ENCODE data around the gene P2RX7. TPM values are rescaled to one million over a fixed set of nuclear protein-coding genes. Genes with fewer than 3 reads are reported as not detected.
"Not testable (repeated sequence)": the region's sequence is repeated elsewhere in the genome, so short reads cannot be mapped to it uniquely, and the experiment has no call there.

P2RX7 gene
- total and polyA plus RNA-seq, 9 of the 15 experiments (the other 6 are each of a cell fraction or from before 2014, with no cell fraction given): 0.04 to 0.65 (median 0.30) TPM

- 33% methylated on average over 19 of the region's 19 CpGs for WGBS (ENCODE audit: insufficient coverage, low coverage, missing lambda C conversion rate)
- peak; percentile 96 for ATAC-seq
- not testable (repeated sequence) for H3K79me2 ChIP-seq (ENCODE audit: control insufficient read depth, insufficient read depth, low read length); H3K9me1 ChIP-seq (ENCODE audit: control insufficient read depth, insufficient read depth, low read length); H3K9ac ChIP-seq (ENCODE audit: insufficient read depth in 1 of 2, low read depth in 2 of 2, low read length in 2 of 2); H3K4me3 ChIP-seq; H3K4me2 ChIP-seq (ENCODE audit: insufficient read depth, low read length); BruUV-seq (replicated peaks); H3K27me3 ChIP-seq (ENCODE audit: control insufficient read depth in 2 of 2, insufficient read depth in 2 of 2, low read length in 2 of 2); H3K36me3 ChIP-seq (ENCODE audit: control insufficient read depth, insufficient read depth, low read length); H4K20me1 ChIP-seq (replicated peaks; ENCODE audit: control insufficient read depth, insufficient read depth, low read length); H2AFZ ChIP-seq (ENCODE audit: low read depth, low read length); H3K27ac ChIP-seq (ENCODE audit: extremely low read depth, low read depth, low read length); H3K9me3 ChIP-seq (replicated peaks; ENCODE audit: control insufficient read depth, insufficient read depth, low read depth, low read length); TF ChIP-seq ATF3 (CRISPR knock-in tag; conservative IDR thresholded peaks at IDR 0.05)
- in situ Hi-C loops (cut with MboI): loop anchor here (5.0 kb wide), 1 partner anchor 168 kb away; no protein-coding TSS in a partner anchor
- intact Hi-C loops (cut with micrococcal nuclease): loop anchor here (1.0 kb wide), 1 partner anchor 170 kb away; no protein-coding TSS in a partner anchor
- DNase-seq (ENCODE audit: extremely low read depth in 1 of 4, low spot score in 3 of 4): peak; percentile 83 to 86 (median 84)
- ChIA-PET POLR2A (interaction anchor here (0.5 to 1.5 kb wide), 3 partner anchors 9 to 36 kb away, joined by 3 to 5 read pairs (median 4); no protein-coding TSS in a partner anchor), CTCF (ENCODE audit: low intra/inter-chr PET ratio) (interaction anchor here (0.7 to 2.5 kb wide), 3 partner anchors 134 to 225 kb away, joined by 3 to 19 read pairs (median 6); no protein-coding TSS in a partner anchor)
- peak; percentile 91 for FAIRE-seq
- H3K4me1 ChIP-seq (replicated peaks in 1 of 2; ENCODE audit: control insufficient read depth in 2 of 2, insufficient read depth in 2 of 2, low read length in 2 of 2): peaks cover 0 to 12% of the 10 kb centered on the region in 2 experiments; a peak in 2 of 5 replicates
- TF ChIP-seq CTCF (IDR thresholded peaks at IDR 0.05 in 2 of 3, conservative IDR thresholded peaks at IDR 0.05 in 1 of 3; ENCODE audit: insufficient read depth in 2 of 3, low read depth in 1 of 3, low read length in 3 of 3) (peak; percentile 84 to 93 (median 89)), RAD21 (CRISPR knock-in tag; conservative IDR thresholded peaks at IDR 0.05 in 1 of 2, IDR thresholded peaks at IDR 0.05 in 1 of 2) (peak; percentile 68 to 90), ZNF384 (IDR thresholded peaks at IDR 0.05; ENCODE audit: low read depth, low read length) (peak; percentile 81), ESRRA (IDR thresholded peaks at IDR 0.05; ENCODE audit: borderline replicate concordance, low read depth) (peak; percentile 49; the same call in 1 of the 2 replicates), SMC3 (conservative IDR thresholded peaks at IDR 0.05; ENCODE audit: insufficient read depth, low read depth, low read length) (peak; percentile 77), HDGF (IDR thresholded peaks at IDR 0.05) (0 out of 2 replicates have a peak, but pooled peaks have one; percentile 60), MTA3 (IDR thresholded peaks at IDR 0.05; ENCODE audit: borderline replicate concordance) (peak; percentile 31; the same call in 1 of the 2 replicates), CTBP1 (IDR thresholded peaks at IDR 0.05; ENCODE audit: borderline replicate concordance) (peak; percentile 52; the same call in 1 of the 2 replicates), RB1 (IDR thresholded peaks at IDR 0.05; ENCODE audit: low read depth) (peak; percentile 71; the same call in 1 of the 2 replicates), CREM (IDR thresholded peaks at IDR 0.05; ENCODE audit: low read depth) (peak; percentile 64; the same call in 1 of the 2 replicates), MBD1 (CRISPR knock-in tag; IDR thresholded peaks at IDR 0.05) (peak; percentile 14; the same call in 1 of the 2 replicates), ATF3 (IDR thresholded peaks at IDR 0.05) (peak; percentile 16; the same call in 1 of the 2 replicates), RCOR1 (IDR thresholded peaks at IDR 0.05; ENCODE audit: borderline replicate concordance in 1 of 2, low read depth in 2 of 2, low read length in 2 of 2) (0 out of 4 replicates have a peak, but pooled peaks of 1 of the 2 experiments have one; percentile 11)
- TF ChIP-seq, protein P1, sequence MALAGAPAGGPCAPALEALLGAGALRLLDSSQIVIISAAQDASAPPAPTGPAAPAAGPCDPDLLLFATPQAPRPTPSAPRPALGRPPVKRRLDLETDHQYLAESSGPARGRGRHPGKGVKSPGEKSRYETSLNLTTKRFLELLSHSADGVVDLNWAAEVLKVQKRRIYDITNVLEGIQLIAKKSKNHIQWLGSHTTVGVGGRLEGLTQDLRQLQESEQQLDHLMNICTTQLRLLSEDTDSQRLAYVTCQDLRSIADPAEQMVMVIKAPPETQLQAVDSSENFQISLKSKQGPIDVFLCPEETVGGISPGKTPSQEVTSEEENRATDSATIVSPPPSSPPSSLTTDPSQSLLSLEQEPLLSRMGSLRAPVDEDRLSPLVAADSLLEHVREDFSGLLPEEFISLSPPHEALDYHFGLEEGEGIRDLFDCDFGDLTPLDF (CRISPR knock-in tag; IDR thresholded peaks at IDR 0.05): peak; percentile 39; the same call in 1 of the 2 replicates
These were observed 97.3 kb downstream of the P2RX7 start for GRCh38 chr12:121229826-121230537.
